Fibroblast of peridontal ligament (primary cell): ENCODE measurements around the gene PLEKHG5.

Source experiments
- DNase-seq: peaks from one replicate; pipeline ENCODE4 v3.0.0-alpha.2; 2010; ENCODE audit errors: extremely low read depth

Gene PLEKHG5

DNA sequence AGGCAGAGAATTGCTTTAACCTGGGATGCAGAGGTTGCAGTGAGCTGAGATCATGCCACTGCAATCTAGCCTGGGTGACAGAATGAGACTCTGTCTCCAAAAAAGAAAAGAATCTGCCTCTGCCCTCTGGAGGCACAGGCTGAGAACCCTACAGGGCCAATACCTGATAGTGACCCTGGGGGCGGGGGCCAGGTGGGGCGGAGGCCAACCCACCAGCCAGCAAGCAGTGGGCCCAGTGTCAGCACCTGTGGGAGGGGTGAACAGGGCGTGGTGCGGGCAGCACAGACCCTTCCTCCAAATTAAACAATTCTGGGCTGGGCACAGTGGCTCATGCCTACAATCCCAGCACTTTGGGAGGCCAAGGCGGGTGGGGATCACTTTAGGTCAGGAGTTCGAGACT is 19.0 kb upstream of the PLEKHG5 start:
- DNase-seq, result no peak

DNA sequence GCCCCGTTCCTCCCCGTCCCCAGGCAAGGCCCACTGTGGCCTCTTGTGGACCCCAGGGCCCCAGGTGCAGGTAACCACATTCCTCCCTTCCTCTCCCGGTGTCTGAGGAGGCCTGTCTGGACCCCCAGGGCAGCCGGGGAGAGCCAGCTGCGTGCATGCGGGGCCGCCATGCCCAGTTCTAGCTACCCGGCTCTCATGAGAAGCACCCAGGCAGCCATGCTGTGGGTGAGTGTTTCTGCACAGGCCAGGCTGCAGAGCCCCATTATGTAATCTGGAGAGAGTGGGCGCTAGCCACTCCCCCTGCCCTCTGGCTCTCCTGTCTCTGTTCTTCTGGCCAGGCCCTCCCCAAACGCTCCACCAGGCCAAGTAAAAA is 18.4 kb upstream of the PLEKHG5 start:
- DNase-seq, result no peak

DNA sequence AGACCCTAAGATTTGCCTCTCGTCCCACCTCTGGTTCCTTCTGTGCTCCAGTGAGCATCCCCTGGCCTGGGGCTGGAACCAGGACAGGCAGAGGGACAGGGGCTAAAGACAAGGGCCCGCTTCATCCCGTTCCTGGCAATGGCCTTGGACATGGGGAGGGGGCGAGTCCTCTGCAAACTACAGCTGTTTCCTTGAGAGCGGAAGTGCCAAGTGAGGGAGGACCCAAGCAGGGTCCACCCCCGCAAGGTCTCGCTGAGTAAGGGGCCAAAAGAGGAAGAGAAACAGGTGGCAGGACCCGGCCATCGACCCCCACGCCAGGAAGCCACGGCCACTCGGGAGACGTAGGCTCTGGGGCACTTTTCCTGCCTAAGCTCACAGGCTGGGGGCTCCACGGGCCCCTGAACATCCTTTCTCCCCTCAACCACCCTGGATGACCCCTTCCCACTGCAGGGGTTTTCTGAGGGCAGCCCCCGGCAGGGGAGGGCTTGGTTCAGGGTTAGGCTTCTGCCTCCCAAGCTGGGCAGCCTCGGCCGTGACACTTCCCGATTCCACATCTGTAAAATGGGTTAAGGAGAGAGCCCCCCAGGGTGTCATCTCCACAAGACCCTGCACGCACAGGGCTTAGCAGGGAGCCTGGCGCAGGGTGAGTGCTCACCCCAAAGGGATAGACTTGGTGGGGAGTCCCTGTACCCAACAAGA is 17.9 kb upstream of the PLEKHG5 start:
- DNase-seq, result no peak

GRCh38 chr1:6508816-6509189 is 17.3 kb upstream of the PLEKHG5 start:
- no peak for DNase-seq

- DNase-seq, result no peak
Measured at GRCh38 chr1:6508154-6508815, 16.8 kb upstream of the PLEKHG5 start.

DNA sequence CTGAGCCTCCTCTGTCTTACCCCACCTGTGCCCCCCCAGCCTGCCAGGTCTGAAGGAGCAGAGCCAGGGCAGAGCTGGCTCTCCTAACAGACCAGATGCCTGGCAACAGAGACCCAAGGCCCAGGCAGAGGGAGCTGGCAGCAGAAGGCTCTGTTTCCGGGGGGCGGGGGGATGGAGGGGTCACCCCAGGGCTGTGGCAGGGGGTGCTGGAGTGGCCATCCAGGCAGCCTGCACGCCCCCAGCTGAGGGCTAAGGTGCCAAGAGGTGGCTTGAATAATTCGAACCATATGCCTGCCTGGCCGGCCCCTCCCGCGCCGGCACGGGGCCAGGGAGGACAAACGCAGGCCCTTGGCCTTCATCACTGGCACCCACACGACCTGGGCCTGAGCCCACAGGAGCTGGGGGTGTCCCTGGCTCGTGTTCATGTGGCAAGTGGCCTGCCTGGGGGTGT is 16.0 kb upstream of the PLEKHG5 start:
- DNase-seq, result no peak

DNA sequence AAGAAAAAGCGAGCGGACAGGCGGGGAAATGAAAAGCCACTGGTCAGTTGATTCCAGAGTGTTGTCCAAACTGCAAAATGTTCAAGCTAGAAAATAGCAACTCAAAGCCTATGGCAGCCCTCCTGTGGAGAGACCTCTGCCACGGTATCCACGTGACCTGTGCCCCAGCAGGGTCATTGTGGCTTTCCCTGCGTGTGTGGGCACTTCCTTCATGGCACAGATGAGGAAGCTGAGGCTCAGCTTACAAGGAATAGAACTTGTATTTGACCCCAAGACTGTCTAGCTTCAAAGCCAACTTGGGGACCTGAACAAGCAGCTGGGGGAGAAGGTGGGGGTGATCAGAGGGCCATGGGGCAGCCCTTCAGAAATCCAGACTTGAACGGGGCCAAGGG is 15.6 kb upstream of the PLEKHG5 start:
- DNase-seq, result no peak

DNA sequence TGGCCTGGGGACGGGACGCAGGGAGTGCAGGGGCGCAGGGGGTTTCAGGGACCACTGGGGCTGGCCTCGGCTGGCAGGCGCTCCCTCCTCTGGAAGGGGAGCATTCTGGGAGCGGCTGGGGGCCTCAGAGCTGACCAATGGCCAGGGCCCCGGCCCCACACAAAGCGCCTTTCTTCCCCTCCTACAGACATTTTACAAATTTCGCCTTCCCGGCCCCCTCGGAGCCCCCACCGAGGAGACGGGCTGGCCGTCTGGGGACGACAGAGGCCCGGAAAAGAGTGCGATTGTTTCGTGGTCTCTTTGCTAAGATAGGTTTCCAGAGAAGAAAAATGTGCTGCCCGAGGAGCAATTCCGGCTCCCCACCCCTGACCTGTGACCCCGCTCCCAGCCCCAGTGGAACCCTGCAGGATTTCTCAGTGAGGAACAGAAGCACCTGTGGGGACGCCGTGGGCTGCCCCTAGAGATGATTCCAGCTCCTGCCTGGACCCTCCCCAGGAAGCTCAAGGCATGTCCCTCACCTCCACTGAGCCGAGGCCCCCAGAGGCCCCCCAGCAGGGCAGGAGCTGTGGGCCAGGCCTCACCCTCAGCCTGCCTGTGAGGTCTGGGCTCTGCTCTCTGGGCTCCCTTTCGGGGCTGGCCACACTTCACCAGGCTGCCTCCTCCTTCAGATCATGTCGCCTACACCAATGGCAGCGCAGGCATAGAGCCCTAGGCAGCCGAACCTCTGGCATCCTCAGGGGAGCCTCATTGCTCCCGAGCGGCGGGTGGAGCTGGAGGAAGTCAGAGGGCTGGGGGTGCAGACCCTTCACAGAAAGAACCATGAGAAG is 15.0 kb upstream of the PLEKHG5 start:
- no peak for DNase-seq

GRCh38 chr1:6505367-6506209 is 14.1 kb upstream of the PLEKHG5 start:
- no peak for DNase-seq

- no peak for DNase-seq
Measured at GRCh38 chr1:6504887-6505286, 13.4 kb upstream of the PLEKHG5 start.

- no peak for DNase-seq
Measured at GRCh38 chr1:6503884-6504602, 12.6 kb upstream of the PLEKHG5 start.

GRCh38 chr1:6502000-6502891 is 10.8 kb upstream of the PLEKHG5 start:
- DNase-seq, result peak; percentile 24

DNA sequence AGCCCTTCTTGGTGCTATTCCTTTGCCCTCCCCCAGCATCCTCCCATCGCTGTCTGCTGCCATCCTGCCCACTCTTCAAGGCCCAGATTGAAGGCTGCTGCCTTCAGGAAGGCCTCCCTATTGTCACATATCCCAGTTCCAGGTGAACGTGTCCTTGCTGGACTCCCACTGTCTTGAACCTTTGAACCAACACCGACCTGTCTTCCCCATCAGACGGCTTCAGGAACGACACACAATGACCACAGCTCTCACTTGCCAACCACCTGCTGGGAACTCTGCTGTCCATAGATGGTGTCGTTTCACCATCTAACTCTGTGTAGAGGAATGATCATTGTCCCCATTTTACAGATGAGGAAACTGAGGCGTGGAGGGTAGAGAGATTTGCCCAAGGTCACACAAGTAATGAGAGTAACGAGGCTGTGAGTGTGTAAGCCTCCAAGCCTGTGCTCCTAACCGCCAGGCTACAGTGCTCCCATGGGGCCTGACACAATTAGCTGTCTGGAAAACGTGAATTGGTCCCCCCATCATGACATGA is 9.9 kb upstream of the PLEKHG5 start:
- DNase-seq, result no peak

DNA sequence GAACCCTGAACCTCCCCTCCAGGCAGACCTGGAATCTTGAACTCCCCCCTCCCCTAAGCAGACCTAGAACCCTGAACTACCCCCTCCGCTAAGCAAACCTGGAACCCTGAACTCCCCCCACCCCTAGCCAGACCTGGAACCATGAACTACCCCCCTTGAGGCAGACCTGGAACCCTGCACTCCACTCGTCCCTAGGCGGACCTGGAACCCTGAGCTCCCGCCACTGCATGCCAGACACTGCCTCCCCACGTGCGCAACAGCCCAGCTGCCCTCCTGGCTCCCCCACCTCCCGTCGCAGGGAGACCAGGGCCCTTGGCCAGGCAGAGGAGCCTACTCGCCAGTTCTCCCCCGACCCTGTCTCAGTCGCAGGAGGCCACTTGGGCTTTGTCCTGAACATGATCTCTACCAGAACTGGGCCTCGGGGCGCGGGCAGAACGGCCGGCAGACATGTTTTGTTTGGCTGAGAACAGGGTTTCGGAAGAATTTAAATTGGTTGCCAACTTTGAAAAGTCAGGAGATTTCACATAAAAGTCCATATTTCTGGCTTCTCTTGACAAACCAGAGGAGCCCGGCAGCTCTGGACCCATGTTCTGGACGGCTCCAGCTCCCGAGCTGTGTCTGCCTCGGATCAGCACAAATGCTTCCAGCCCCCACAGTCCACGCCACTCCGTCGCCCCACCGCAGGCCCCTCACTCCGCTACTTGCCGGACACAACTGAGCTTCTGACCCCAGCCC is 9.2 kb upstream of the PLEKHG5 start:
- DNase-seq, result peak; percentile 24

- no peak for DNase-seq
Measured at GRCh38 chr1:6499296-6499695, 7.8 kb upstream of the PLEKHG5 start.

DNA sequence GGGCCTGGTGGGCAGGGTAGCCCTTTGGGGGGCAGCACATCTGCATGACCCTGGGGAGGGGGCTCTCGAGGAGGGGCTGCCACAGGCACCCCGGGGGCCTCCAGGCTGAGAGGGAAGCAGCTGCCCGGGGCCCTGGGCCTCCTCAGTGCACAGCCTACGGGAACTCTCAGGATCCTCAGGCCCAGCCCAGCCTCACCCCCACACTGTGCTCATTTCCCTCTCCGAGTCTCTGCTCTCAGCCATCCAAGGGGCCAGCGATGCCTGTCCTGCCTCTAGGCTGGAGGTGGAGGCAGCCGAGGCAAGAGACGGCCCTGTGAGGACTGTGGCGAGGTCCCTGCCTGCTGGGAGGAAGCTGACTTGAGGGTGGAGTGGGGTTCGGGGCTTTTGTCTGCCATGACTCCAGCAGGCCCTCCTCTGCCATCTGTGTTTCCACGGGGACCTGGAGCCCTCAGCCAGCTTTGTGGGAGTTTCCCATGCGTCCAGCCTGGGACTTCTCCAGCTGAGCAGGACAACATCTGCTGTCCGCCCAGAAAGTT is 7.2 kb upstream of the PLEKHG5 start:
- DNase-seq, result no peak

DNA sequence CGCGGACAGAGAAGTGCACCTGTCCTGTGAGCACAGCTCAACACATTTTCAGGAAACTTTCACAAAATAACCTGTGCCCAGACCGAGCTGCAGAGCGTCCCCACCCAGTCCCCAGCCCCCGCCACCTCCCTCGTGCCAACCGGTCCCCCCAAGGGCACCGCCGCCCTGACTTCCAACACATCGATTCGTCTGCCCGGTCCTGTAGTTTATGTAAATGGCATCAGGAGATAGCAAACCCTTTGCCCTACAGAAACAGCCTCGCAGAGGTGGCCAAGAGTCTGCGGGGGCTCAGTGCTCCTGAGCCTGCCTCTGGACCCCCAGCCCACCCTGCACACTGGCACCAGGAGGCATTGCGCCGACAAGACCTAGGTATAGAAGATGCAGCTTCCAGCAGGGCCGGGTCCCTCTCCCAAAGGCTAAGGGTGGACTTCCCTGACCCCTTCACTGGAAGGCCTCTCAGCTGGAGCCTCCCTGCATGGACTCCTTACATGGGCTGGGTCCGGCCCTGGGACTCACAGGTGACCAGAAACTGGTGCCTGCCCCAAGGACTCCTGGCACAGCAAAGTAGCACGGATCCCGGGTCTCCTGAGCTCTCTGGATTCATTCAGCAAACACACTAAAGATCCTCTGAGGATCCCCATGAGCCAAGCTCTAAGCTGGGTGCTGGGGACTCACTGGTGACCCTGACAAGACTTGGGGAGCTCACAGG is 6.6 kb upstream of the PLEKHG5 start:
- DNase-seq, result no peak

DNA sequence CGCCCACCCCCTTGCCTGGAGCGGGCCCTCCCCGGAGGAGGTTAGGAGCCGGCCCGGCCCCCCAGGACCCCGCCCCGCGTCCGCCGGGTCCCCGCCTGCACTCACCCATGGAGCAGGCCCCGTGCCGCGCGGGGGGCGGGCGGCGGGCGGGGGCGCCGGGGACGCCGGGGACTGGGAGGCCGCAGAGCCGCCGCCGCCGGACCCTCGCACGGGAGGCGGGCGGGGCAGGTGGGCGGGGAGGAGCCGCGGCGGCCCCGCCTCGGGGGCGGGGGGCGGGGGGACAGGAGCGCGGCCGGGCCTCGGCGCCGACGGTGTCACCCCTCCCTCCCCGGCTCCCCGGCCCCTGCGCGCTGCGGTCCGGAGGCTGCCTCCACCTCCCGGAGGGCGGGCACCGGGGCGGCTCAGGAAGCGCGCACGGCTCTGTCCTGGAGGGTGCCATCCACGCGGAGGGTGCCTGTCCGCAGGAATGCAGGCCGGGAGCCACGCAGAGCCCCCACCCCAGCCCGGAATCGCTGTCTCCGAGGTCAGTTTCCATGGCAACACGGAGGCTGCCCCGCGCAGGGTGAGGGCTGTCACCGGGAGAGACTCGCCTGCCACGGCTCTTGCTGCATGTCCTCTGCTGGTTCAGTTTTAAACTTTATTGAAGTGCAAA is 5.9 kb upstream of the PLEKHG5 start:
- no peak for DNase-seq
